Neural cell (in vitro differentiated cells): ENCODE measurements around the gene DNAL1.

ENCODE experiments used
- EP300 ChIP-seq: fragments of 450-650 bp; conservative IDR thresholded peaks from 2 replicates; pipeline ENCODE4 v1.6.1; 2014; ENCODE audit warnings: antibody characterized with exemption, mild to moderate bottlenecking, moderate library complexity; ENCODE audit not compliant: poor library complexity, severe bottlenecking
- EZH2 ChIP-seq: fragments of 200-600, 300-800 bp; shearing (Covaris generic), sonication (generic); IDR thresholded peaks from 2 replicates; pipeline ENCODE4 v1.6.1; 2014; ENCODE audit warnings: antibody characterized with exemption, low read length, borderline replicate concordance, mild to moderate bottlenecking; ENCODE audit not compliant: insufficient read depth, poor library complexity, severe bottlenecking
- MXI1 ChIP-seq: fragments of 450-650 bp; conservative IDR thresholded peaks from 2 replicates; pipeline ENCODE4 v1.6.1; 2014; ENCODE audit warnings: antibody characterized with exemption, mild to moderate bottlenecking; ENCODE audit not compliant: poor library complexity, severe bottlenecking
- POLR2AphosphoS5 ChIP-seq: IDR thresholded peaks from 2 replicates; pipeline ENCODE4 v1.6.1; 2012
- TAF1 ChIP-seq: IDR thresholded peaks from 2 replicates; pipeline ENCODE4 v1.6.1; 2012; ENCODE audit warnings: low read depth
- TF ChIP-seq, protein P1 (sequence below): fragments of 450-650 bp; IDR thresholded peaks from 2 replicates; pipeline ENCODE4 v1.5.1; 2014; ENCODE audit warnings: antibody characterized with exemption, mild to moderate bottlenecking, moderate library complexity; ENCODE audit not compliant: poor library complexity, severe bottlenecking
- TF ChIP-seq, protein P2 (sequence below): IDR thresholded peaks from 2 replicates; pipeline ENCODE4 v1.6.1; 2012; ENCODE audit warnings: borderline replicate concordance

DNA sequence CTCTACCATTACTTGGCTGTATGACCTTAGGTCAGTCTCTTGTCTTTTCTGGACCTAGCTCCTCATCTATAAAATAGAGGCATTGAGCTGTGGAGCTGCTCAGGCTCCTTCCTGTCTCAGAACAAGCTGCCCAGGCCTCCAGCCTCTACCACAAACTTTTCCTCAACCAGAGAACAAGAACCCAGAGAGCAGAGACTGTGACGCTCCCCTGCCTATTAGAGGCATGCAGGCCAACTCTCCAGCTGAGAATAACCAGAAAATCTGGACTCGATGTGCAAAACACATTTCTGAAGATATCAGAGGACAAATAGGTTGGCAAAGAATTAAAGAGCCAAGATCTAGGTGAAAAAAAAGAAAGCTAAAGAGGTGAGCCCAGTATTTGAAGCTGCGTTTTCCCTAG lies 87.2 kb downstream of the DNAL1 start:
- TF ChIP-seq, protein P1, sequence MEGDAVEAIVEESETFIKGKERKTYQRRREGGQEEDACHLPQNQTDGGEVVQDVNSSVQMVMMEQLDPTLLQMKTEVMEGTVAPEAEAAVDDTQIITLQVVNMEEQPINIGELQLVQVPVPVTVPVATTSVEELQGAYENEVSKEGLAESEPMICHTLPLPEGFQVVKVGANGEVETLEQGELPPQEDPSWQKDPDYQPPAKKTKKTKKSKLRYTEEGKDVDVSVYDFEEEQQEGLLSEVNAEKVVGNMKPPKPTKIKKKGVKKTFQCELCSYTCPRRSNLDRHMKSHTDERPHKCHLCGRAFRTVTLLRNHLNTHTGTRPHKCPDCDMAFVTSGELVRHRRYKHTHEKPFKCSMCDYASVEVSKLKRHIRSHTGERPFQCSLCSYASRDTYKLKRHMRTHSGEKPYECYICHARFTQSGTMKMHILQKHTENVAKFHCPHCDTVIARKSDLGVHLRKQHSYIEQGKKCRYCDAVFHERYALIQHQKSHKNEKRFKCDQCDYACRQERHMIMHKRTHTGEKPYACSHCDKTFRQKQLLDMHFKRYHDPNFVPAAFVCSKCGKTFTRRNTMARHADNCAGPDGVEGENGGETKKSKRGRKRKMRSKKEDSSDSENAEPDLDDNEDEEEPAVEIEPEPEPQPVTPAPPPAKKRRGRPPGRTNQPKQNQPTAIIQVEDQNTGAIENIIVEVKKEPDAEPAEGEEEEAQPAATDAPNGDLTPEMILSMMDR, result no peak
- TF ChIP-seq TAF1 (no peak), MXI1 (no peak), POLR2AphosphoS5 (no peak), EZH2 (no peak), EP300 (no peak)
- TF ChIP-seq, protein P2, sequence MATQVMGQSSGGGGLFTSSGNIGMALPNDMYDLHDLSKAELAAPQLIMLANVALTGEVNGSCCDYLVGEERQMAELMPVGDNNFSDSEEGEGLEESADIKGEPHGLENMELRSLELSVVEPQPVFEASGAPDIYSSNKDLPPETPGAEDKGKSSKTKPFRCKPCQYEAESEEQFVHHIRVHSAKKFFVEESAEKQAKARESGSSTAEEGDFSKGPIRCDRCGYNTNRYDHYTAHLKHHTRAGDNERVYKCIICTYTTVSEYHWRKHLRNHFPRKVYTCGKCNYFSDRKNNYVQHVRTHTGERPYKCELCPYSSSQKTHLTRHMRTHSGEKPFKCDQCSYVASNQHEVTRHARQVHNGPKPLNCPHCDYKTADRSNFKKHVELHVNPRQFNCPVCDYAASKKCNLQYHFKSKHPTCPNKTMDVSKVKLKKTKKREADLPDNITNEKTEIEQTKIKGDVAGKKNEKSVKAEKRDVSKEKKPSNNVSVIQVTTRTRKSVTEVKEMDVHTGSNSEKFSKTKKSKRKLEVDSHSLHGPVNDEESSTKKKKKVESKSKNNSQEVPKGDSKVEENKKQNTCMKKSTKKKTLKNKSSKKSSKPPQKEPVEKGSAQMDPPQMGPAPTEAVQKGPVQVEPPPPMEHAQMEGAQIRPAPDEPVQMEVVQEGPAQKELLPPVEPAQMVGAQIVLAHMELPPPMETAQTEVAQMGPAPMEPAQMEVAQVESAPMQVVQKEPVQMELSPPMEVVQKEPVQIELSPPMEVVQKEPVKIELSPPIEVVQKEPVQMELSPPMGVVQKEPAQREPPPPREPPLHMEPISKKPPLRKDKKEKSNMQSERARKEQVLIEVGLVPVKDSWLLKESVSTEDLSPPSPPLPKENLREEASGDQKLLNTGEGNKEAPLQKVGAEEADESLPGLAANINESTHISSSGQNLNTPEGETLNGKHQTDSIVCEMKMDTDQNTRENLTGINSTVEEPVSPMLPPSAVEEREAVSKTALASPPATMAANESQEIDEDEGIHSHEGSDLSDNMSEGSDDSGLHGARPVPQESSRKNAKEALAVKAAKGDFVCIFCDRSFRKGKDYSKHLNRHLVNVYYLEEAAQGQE, result no peak
